ENCODE results near the gene UVRAG. TPM values are rescaled to one million over a fixed set of nuclear protein-coding genes. Genes with fewer than 3 reads are reported as not detected.
A peak's percentile ranks its signal among the peaks of the same experiment; 100 is the strongest.
"Not testable (repeated sequence)": the region's sequence is repeated elsewhere in the genome, so short reads cannot be mapped to it uniquely, and the experiment has no call there.

The UVRAG gene
- total RNA-seq, 2 donors from 2014 or later, result 15.9 to 22.4 TPM

- intact Hi-C loops (cut with DNase I, micrococcal nuclease), result no loop called here
- ATAC-seq, result no peak
- DNase-seq, result no peak
Observed at GRCh38 chr11:76062733-76063132, 247.7 kb downstream of the UVRAG start.

- ATAC-seq (no peak), DNase-seq (no peak)
- intact Hi-C loops (cut with DNase I, micrococcal nuclease), result no loop called here
Observed at GRCh38 chr11:76064192-76064591, 249.2 kb downstream of the UVRAG start.

GRCh38 chr11:76067099-76067498 is 252.1 kb downstream of the UVRAG start:
- no peak for DNase-seq
- ATAC-seq, result no peak
- intact Hi-C loops (cut with DNase I, micrococcal nuclease), result no loop called here

- ATAC-seq, result no peak
Observed at GRCh38 chr11:76069001-76069400, 254.0 kb downstream of the UVRAG start.

GRCh38 chr11:76071090-76071489 is 256.1 kb downstream of the UVRAG start:
- peak; percentile 85 for ATAC-seq
- no peak for DNase-seq
- intact Hi-C loops (cut with DNase I, micrococcal nuclease), result no loop called here

More at GRCh38 chr11:76069001-76069400, 254.0 kb downstream of the UVRAG start:
- intact Hi-C loops (cut with DNase I, micrococcal nuclease), result no loop called here
- no peak for DNase-seq

GRCh38 chr11:76073724-76074123 is 258.7 kb downstream of the UVRAG start:
- ATAC-seq (no peak), DNase-seq (no peak)
- intact Hi-C loops (cut with DNase I, micrococcal nuclease), result no loop called here

GRCh38 chr11:76074148-76075095 is 259.4 kb downstream of the UVRAG start:
- ATAC-seq (no peak), DNase-seq (no peak)
- intact Hi-C loops (cut with DNase I, micrococcal nuclease), result no loop called here

- no peak for DNase-seq
- intact Hi-C loops (cut with DNase I, micrococcal nuclease), result no loop called here
- ATAC-seq, result no peak
Observed at GRCh38 chr11:76075716-76076115, 260.7 kb downstream of the UVRAG start.

GRCh38 chr11:76076253-76076652 is 261.2 kb downstream of the UVRAG start:
- peak; percentile 62 for ATAC-seq
- intact Hi-C loops (cut with DNase I, micrococcal nuclease); DNase-seq: not testable (repeated sequence)

- intact Hi-C loops (cut with DNase I, micrococcal nuclease), result no loop called here
- DNase-seq (no peak), ATAC-seq (peak; percentile 51)
Observed at GRCh38 chr11:76076749-76077148, 261.7 kb downstream of the UVRAG start.

GRCh38 chr11:76077575-76078150 is 262.7 kb downstream of the UVRAG start:
- intact Hi-C loops (cut with DNase I, micrococcal nuclease), result no loop called here
- no peak for ATAC-seq
- no peak for DNase-seq

- DNase-seq; ATAC-seq; intact Hi-C loops (cut with DNase I, micrococcal nuclease): not testable (repeated sequence)
Observed at GRCh38 chr11:76081084-76081483, 266.1 kb downstream of the UVRAG start.

GRCh38 chr11:76083563-76084451 is 268.8 kb downstream of the UVRAG start:
- intact Hi-C loops (cut with DNase I, micrococcal nuclease), result no loop called here
- DNase-seq (no peak), ATAC-seq (no peak)

- ATAC-seq, result no peak
- DNase-seq, result no peak
- intact Hi-C loops (cut with DNase I, micrococcal nuclease), result no loop called here
Observed at GRCh38 chr11:76085270-76085669, 270.3 kb downstream of the UVRAG start.

GRCh38 chr11:76086743-76087635 is 272.0 kb downstream of the UVRAG start:
- intact Hi-C loops (cut with DNase I, micrococcal nuclease), result no loop called here
- ATAC-seq, result no peak
- no peak for DNase-seq

GRCh38 chr11:76087749-76088148 is 272.7 kb downstream of the UVRAG start:
- ATAC-seq (no peak), DNase-seq (no peak)
- intact Hi-C loops (cut with DNase I, micrococcal nuclease), result no loop called here

- intact Hi-C loops (cut with DNase I, micrococcal nuclease), result no loop called here
- ATAC-seq, result no peak
- no peak for DNase-seq
Observed at GRCh38 chr11:76088511-76088910, 273.5 kb downstream of the UVRAG start.

GRCh38 chr11:76090174-76090573 is 275.2 kb downstream of the UVRAG start:
- DNase-seq (no peak), ATAC-seq (no peak)
- intact Hi-C loops (cut with DNase I, micrococcal nuclease), result no loop called here

All from left colon (tissue), 2 donors.